Right cardiac atrium (tissue), 5 donors: ENCODE measurements around the gene EGLN2. TPM values are rescaled to one million over a fixed set of nuclear protein-coding genes. Genes with fewer than 3 reads are reported as not detected.

Experiments
- ATAC-seq, 2 donors: fragments of 200-7000 bp; cut with Tn5 transposase; one replicate each; pipeline versions ENCODE4 v1.8.0 to v1.9.1; 2020; ENCODE audit warnings: moderate library complexity in 2 of 2, mild to moderate bottlenecking in 1 of 2
- DNase-seq, 3 donors: peaks; one replicate each; pipeline ENCODE4 v3.0.0-alpha.2; 2020
- H3K27ac ChIP-seq: one replicate; pipeline ENCODE4 v1.5.1; 2013; ENCODE audit warnings: mild to moderate bottlenecking, low read length, control low read depth, moderate library complexity
- H3K27me3 ChIP-seq: one replicate; pipeline ENCODE4 v1.6.1; 2013; ENCODE audit not compliant: control insufficient read depth, insufficient read depth
- H3K4me1 ChIP-seq: one replicate; pipeline ENCODE4 v1.6.1; 2013; ENCODE audit warnings: low read length; ENCODE audit not compliant: control insufficient read depth, insufficient read depth
- H3K4me3 ChIP-seq: one replicate; pipeline ENCODE4 v1.5.1; 2013; ENCODE audit warnings: low read length, control low read depth
- H3K9me3 ChIP-seq: one replicate; pipeline ENCODE4 v1.6.1; 2013; ENCODE audit warnings: low read length; ENCODE audit not compliant: control insufficient read depth
- WGBS: extraction: QIAGEN DNeasy Blood & Tissue Kit; methylation state at CpG from one replicate; pipeline ENCODE4 v1.1.7; 2013; 5-methylcytosine and 5-hydroxymethylcytosine counted together
- intact Hi-C, 4 donors: fragments of 100-400 bp; cut with DNase I; formaldehyde crosslinking; loops; one replicate each; pipeline versions ENCODE4 v1.11.0 to v1.14.0; 2022 to 2023
- long read RNA-seq, 4 donors: library from polyadenylated mRNA; unstranded; transcript quantifications; one replicate each; pipeline ENCODE4 v2.0.0, GENCODE V29; 2020 to 2021
- polyA plus RNA-seq: library from polyadenylated mRNA; stranded (reverse); fragments of 200-250 nt; gene quantifications from one replicate; pipeline ENCODE4 v1.2.3, GENCODE V29; 2013
- total RNA-seq, 4 donors: library from RNA; stranded (reverse); fragmentation: NEBNext Ultra II Directional; extraction: Animal tissue kit (Norgen Biotek cat#: 25700); gene quantifications; one replicate each; pipeline ENCODE4 v1.2.1, GENCODE V29; 2021
- donor health status: healthy with polysubstance abuse.
- donor health status: DM: no; HTN: yes; CAD: no.
- donor health status: DM: no; HTN: no; CAD: no.
- donor health status: DM: no; HTN: yes; CAD: no; lungs with severe emphysema.
- donor health status: DM: yes; HTN: yes; CAD: no.

Gene EGLN2
- total RNA-seq (10 to 100 TPM; 55.9 to 75.2 (median 58.1) TPM), polyA plus RNA-seq (52.3 TPM)
- long read RNA-seq, donor 1, transcript EGLN2-201 (6 exons, 2,102 nt): major isoform, 206 of 309 reads
- long read RNA-seq, donor 1, transcript EGLN2-207 (5 exons, 2,821 nt): minor isoform, 92 of 309 reads
- long read RNA-seq, donor 1, partial matches to known transcripts: 4 of 309 reads
- long read RNA-seq, donor 1, other reads (novel, unspliced or antisense): 7 of 309 reads
- long read RNA-seq, donor 2, transcript EGLN2-207 (5 exons, 2,821 nt): minor isoform, 43 of 169 reads
- long read RNA-seq, donor 2, transcript EGLN2-201 (6 exons, 2,102 nt): major isoform, 118 of 169 reads
- long read RNA-seq, donor 2, partial matches to known transcripts: 1 of 169 reads
- long read RNA-seq, donor 2, other reads (novel, unspliced or antisense): 4 of 169 reads
- long read RNA-seq, donor 3, transcript EGLN2-207 (5 exons, 2,821 nt): minor isoform, 127 of 594 reads
- long read RNA-seq, donor 3, transcript EGLN2-201 (6 exons, 2,102 nt): major isoform, 441 of 594 reads
- long read RNA-seq, donor 3, partial matches to known transcripts: 1 of 594 reads
- long read RNA-seq, donor 3, other reads (novel, unspliced or antisense): 21 of 594 reads
- long read RNA-seq, donor 4, transcript EGLN2-207 (5 exons, 2,821 nt): minor isoform, 33 of 127 reads
- long read RNA-seq, donor 4, transcript EGLN2-201 (6 exons, 2,102 nt): major isoform, 86 of 127 reads
- long read RNA-seq, donor 4, partial matches to known transcripts: 0 of 127 reads
- long read RNA-seq, donor 4, other reads (novel, unspliced or antisense): 4 of 127 reads

DNA sequence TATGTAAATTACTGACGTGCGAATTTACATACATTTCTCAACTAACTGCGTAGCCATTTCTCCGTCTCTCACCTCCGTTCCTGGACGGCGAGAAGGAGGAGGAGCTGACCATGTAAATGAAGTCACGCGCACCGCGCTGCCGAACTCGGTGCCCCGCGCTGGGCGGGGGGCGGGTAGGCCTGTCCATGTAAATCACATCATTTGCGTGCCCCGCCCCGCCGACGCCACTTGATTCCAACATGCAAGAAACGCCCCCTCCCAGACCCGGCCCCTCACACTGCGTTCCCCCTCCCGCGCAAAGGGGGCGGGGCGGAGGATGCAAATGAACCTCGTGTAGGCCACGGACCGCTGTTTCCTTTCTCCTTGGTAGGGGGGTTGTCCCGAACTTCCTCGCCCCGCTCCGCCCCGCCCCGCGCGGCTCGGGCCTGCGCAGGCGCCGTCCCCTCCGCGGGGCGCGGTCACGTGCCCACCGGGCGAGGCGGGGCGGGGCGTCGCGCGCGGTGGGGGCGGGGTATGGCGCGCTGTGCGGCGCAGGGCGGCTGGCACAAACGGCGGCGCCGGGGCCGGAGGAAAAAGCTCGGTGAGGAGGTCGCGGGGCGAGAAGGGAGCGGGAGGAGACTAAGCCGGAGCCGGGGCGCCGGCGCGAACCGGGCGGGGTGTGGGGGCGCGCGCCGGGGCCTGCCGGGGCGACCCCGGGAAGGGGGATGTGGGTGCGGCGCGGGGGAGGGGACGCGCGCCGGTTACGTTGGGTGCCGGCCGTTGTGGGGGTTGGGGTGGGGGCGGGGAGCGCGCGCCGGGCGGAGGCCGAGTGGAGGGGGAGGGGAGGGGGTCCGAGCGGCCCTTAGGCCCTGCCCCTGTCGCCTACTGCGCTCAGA is at the start of gene EGLN2:
Gene EGLN2 (plus strand): TSS at position 509 of the 875 bp plus-strand sequence. CDS start 1,382 bp downstream, outside the sequence.
- peak; percentile 89 to 91 for ATAC-seq
- Histone ChIP-seq H3K4me3 (peak within 1 kb of the TSS; percentile 89), H3K9me3 (no peaks in the 10 kb centered on the region), H3K27ac (peak within 1 kb of the TSS; percentile 87), H3K4me1 (peaks cover 31% of the 10 kb centered on the region), H3K27me3 (no peaks in the 10 kb centered on the region)
- WGBS: under 1% methylated on average over 107 of the region's 110 CpGs
- peak; percentile 100 for DNase-seq
- intact Hi-C loops: no loop called here

DNA sequence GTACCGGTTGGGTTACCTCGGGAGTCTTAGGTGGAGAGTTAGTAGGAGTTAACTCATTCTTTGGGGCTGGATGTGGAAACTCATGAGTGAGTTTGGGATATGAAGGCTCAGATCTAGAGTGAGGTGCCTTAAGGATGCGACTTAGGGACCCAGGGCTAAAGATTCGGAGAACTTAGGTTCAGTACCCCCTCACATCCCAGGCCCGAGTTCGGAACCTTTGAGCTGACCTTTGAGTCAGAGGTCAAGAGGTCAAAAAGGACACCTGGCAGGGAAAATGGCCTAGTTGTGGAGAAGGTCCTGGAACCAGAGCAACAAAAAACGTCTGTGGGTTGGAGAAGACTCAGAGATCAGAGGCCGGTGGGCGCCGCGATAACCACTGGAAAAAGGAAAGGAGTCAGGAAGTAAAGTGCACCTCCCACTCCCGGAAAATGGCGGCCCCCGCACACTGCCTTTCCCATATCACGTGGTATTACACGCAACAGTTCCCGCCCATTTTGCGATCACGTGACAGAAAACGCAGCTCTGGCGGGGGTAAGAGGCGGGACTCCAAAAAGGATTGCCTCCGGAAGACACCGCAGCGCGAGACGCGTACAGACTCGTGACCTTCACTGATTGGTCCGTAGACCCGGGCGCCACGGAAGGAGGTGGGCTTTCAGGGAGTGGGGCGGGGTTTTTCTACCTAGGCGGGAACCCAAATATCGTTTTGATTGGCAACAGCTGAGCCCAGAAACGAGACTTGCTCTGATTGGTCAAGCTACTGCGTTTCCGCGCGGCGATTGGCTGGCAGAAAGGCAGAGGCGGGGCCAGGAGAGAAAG is 48.7 kb upstream of the EGLN2 start, which contains the start of gene ACTMAP:
Gene ACTMAP (minus strand): TSS at position 420 of the 816 bp plus-strand sequence. CDS start 674 bp downstream, outside the sequence.
- H3K4me3 ChIP-seq: peak within 1 kb of the TSS; percentile 73
- DNase-seq (peak; percentile 99 to 100 (median 99)), ATAC-seq (peak; percentile 97 to 98)
- WGBS: under 1% methylated on average over 43 of the region's 43 CpGs
- H3K27ac ChIP-seq: peak within 1 kb of the TSS; percentile 99
- intact Hi-C loops: loop anchor here in 1 of 4 donors (5.0 kb wide), 1 partner anchor 52 kb away; no protein-coding TSS in a partner anchor
- H3K4me1 ChIP-seq: peaks cover 8% of the 10 kb centered on the region
- no peaks in the 10 kb centered on the region for H3K27me3 ChIP-seq
- no peaks in the 10 kb centered on the region for H3K9me3 ChIP-seq

DNA sequence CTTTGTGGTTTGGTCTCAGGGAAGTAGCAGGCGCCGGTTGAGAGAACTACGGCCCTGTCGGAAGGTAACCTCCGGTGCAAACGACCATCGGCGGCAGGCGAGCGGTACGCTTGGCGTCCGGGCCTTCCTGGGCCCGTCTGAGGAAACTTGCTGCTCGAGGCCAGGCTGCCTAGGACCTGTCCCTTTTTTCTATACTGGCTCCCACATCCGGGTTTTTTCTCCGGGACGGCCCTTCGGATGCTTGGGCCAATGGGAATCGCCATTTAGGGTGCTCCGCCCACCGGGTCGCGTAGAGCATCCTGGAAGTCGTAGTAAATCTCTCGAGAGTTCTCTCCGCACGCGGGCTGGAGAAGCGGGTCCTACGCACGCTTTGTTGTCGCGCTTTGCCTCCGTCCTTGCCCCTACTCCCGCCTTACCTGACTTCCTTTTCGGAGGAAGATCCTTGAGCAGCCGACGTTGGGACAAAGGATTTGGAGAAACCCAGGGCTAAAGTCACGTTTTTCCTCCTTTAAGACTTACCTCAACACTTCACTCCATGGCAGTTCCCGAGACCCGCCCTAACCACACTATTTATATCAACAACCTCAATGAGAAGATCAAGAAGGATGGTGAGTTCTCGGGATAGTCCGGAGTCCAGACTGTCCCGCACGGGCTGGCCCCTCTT is 48.0 kb upstream of the EGLN2 start, which contains the start of gene SNRPA:
Gene SNRPA (plus strand): TSS at position 330 of the 664 bp plus-strand sequence. CDS start 206 bp downstream, at position 536.
- Histone ChIP-seq H3K4me3 (peak within 1 kb of the TSS; percentile 73), H3K4me1 (peaks cover 13% of the 10 kb centered on the region), H3K27me3 (no peaks in the 10 kb centered on the region), H3K9me3 (no peaks in the 10 kb centered on the region), H3K27ac (peak within 1 kb of the TSS; percentile 99)
- intact Hi-C loops: loop anchor here in 1 of 4 donors (5.0 kb wide), 1 partner anchor 51 kb away; no protein-coding TSS in a partner anchor
- whole genome bisulfite sequencing: under 1% methylated on average over 46 of the region's 46 CpGs
- DNase-seq (peak; percentile 97 to 99 (median 98)), ATAC-seq (peak; percentile 91 to 92)

DNA sequence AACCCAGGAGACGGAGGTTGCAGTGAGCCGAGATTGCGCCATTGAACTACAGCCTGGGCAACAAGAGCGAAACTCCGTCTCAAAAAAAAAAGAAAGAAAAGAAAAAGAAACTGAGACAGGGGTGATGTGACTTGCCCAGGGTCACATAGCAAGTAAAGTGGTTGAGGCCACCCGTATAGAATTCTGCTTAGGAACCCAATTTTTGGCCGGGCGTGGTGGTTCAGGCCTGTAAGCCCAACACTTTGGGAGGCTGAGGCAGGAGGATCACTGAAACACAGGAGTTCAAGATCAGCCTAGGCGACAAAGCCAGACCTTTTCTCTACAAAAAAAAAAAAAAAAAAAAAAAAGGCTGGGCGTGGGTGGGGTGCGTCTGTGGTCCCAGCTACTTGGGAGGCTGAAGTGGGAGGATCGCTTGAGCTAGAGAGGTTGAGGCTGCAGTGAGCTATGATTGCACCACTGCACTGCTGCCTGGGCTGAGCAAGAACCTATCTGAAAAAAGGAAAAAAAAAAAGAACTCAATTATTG is 46.7 kb upstream of the EGLN2 start:
- WGBS: 77% methylated on average over 12 of the region's 12 CpGs
- intact Hi-C loops: loop anchor here in 1 of 4 donors (5.0 kb wide), 1 partner anchor 50 kb away; no protein-coding TSS in a partner anchor
- Histone ChIP-seq H3K4me1 (peaks cover 13% of the 10 kb centered on the region), H3K4me3 (peak overlapping the region; percentile 73), H3K27me3 (no peaks in the 10 kb centered on the region), H3K27ac (no peak overlapping the region), H3K9me3 (no peaks in the 10 kb centered on the region)
- ATAC-seq (no peak), DNase-seq (peak in 1 of 3 donors; percentile 21)

DNA sequence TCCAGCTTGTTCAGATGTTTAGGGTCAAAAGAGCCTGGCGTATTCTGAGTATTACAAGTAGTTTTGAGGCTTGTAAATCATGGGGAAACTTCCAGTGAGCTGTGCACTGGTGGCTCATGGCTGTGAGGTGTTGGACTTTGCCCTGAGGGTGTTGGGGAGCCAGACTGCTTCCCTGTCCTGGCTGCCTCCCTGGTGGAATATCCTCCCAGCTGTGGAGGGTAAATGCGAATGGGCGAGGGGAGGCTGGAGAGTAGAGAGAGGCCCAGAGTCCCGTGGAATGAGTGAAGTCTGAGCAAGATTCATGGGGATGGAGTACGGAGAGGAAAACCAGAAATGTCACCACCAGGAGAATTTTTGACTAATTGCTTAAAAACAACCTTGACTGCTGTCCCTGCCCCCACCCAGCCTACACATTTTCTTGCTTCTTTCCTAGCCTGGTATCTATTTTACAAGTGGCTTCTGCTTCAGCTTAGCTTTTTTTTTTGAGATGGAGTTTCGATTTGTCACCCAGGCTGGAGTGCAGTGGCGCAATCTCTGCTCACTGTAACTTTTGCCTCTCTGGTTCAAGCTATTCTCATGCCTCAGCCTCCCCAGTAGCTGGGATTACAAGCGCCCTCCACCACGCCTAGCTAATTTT is 44.3 kb upstream of the EGLN2 start:
- peak in 1 of 3 donors; percentile 9 for DNase-seq
- peaks cover 13% of the 10 kb centered on the region for H3K4me1 ChIP-seq
- 79% methylated on average over 9 of the region's 9 CpGs for WGBS
- no peaks in the 10 kb centered on the region for H3K9me3 ChIP-seq
- no peaks in the 10 kb centered on the region for H3K27me3 ChIP-seq
- intact Hi-C loops: loop anchor here in 1 of 4 donors (5.0 kb wide), 1 partner anchor 48 kb away; no protein-coding TSS in a partner anchor
- ATAC-seq: no peak
- no peak overlapping the region for H3K4me3 ChIP-seq
- no peak overlapping the region for H3K27ac ChIP-seq

DNA sequence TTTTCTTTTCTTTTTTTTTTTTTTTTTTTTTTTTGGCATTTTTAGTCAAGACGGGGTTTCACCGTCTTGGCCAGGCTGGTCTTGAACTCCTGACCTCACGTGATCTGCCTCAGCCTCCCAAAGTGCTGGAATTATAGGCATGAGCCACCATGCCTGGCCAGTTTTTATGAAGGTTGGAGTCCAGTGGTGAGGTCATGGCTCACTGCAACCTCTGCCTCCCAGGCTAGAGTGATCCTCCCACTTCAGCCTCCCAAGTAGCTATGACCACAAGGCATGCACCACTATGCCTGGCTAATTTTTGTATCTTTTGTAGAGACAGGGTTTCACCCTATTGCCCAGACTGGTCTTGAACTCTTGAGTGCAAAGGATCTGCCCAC is 43.8 kb upstream of the EGLN2 start:
- H3K9me3 ChIP-seq: no peaks in the 10 kb centered on the region
- no peak overlapping the region for H3K27ac ChIP-seq
- intact Hi-C loops: no loop called here
- H3K4me3 ChIP-seq: no peak overlapping the region
- WGBS: 90% methylated on average over 3 of the region's 3 CpGs
- ATAC-seq (no peak), DNase-seq (no peak)
- H3K4me1 ChIP-seq: peaks cover 13% of the 10 kb centered on the region
- no peaks in the 10 kb centered on the region for H3K27me3 ChIP-seq

DNA sequence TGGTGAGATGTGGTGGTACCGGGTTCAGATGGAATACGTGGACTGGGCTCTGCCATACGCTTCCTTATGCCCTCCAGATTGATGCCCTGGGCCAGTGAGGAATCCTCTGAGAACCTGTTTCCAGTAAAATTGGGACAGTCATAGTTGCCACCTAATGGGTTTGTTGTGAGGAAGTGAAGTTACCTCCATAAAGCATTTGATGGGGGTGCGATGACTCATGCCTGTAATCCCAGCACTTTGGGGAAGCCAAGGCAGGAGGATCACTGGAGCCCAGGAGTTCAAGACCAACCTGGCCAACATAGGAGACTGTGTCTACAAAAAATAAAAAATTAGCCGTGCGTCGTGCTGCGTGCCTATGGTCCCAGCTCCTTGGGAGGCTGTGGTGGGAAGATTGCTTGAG is 43.2 kb upstream of the EGLN2 start:
- ATAC-seq: no peak
- WGBS: 97% methylated on average over 8 of the region's 8 CpGs
- no peaks in the 10 kb centered on the region for H3K9me3 ChIP-seq
- peak in 1 of 3 donors; percentile 29 for DNase-seq
- H3K4me1 ChIP-seq: peaks cover 13% of the 10 kb centered on the region
- no peaks in the 10 kb centered on the region for H3K27me3 ChIP-seq
- no peak overlapping the region for H3K4me3 ChIP-seq
- intact Hi-C loops: no loop called here
- H3K27ac ChIP-seq: no peak overlapping the region

DNA sequence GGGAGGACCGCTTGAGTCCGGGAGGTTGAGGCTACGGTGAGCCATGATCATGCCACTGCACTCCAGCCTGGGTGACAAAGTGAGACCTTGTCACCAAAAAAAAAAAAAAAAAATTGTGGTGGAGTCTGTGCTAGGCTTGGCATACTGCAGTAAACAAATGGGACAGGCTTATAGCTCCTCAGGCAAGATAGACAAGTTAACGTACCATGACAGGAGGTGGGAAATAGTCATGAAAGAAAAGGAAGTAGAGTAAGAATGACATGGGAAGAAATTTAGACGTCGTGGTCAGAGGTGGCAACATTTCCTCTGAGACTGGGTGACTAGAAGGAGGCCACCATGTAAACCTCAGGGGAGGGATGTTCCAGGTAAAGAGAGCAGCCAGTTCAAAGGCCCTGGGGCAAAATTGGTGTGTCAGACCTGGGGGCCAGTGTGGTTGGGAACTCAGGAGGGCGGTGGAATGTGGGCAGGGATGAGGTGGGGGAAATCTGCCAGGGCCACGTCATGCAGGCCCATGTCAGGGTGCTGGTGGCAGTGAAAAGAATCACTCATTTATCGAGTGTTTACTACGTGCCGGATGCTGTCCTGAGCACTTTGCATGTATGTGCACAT is 42.4 kb upstream of the EGLN2 start:
- Histone ChIP-seq H3K4me3 (no peak overlapping the region), H3K27ac (no peak overlapping the region), H3K9me3 (no peaks in the 10 kb centered on the region), H3K4me1 (peaks cover 13% of the 10 kb centered on the region), H3K27me3 (no peaks in the 10 kb centered on the region)
- WGBS: 75% methylated on average over 11 of the region's 11 CpGs
- DNase-seq: peak in 1 of 3 donors; percentile 13
- intact Hi-C loops: no loop called here
- no peak for ATAC-seq
